ENCODE results near the gene NARF. TPM values are rescaled to one million over a fixed set of nuclear protein-coding genes. Genes with fewer than 3 reads are reported as not detected.
"Not testable (repeated sequence)": the region's sequence is repeated elsewhere in the genome, so short reads cannot be mapped to it uniquely, and the experiment has no call there.

NARF gene
- total and polyA plus RNA-seq, 4 experiments from 2014 or later = 80.8 to 146 (median 88.5) TPM

- CTCF ChIA-PET (ENCODE audit: partially characterized antibody) = interaction anchor here (0.6 to 1.7 kb wide), 6 partner anchors 15 to 186 kb away, joined by 3 to 6 read pairs (median 4); no protein-coding TSS in a partner anchor
- H3K27ac ChIP-seq (ENCODE audit: low read depth, low read length) = no peak overlapping the region
- H3K36me3 ChIP-seq (ENCODE audit: insufficient read depth, low read length) = no peaks in the 10 kb centered on the region
- Mint-ChIP-seq H3K27me3 (no peaks in the 10 kb centered on the region), H3K36me3 (peaks cover 0 to 4% of the 10 kb centered on the region in 2 donors), H3K4me3 (peak overlapping the region in 5 of 8 donors; percentile 36 to 74 (median 63)), H3K4me1 (peaks cover 39 to 61% (median 50%) of the 10 kb centered on the region in 4 donors), H3K27ac (peak overlapping the region in 6 of 7 donors; percentile 26 to 89 (median 61)), H3K9me3 (no peaks in the 10 kb centered on the region)
- peaks cover 47% of the 10 kb centered on the region for H3K4me1 ChIP-seq (ENCODE audit: insufficient read depth, low read length)
- POLR2A ChIA-PET (ENCODE audit: partially characterized antibody) = interaction anchor here (0.8 to 1.1 kb wide), 4 partner anchors 14 to 78 kb away, joined by 3 read pairs; partner anchors contain the start of genes FOXK2 and NARF
- no peaks in the 10 kb centered on the region for H3K27me3 ChIP-seq (ENCODE audit: insufficient read depth, low read length)
- no peak overlapping the region for H3K4me3 ChIP-seq (ENCODE audit: low read length in 2 of 2)
- no peaks in the 10 kb centered on the region for H3K9me3 ChIP-seq (ENCODE audit: control insufficient read depth in 1 of 2, low read length in 2 of 2)
- intact Hi-C loops (cut with micrococcal nuclease) = no loop called here
- no peak for DNase-seq
Observed at GRCh38 chr17:82536512-82537201, 78.1 kb downstream of the NARF start.

- ChIA-PET CTCF (ENCODE audit: partially characterized antibody) (interaction anchor here (1.1 to 1.7 kb wide), 4 partner anchors 14 to 17 kb away, joined by 3 to 6 read pairs (median 4); no protein-coding TSS in a partner anchor), POLR2A (ENCODE audit: partially characterized antibody) (interaction anchor here (0.8 to 1.1 kb wide), 2 partner anchors 18 to 79 kb away, joined by 3 read pairs; partner anchors contain the start of genes FOXK2 and NARF)
- H3K27me3 Mint-ChIP-seq; H3K9me3 ChIP-seq (ENCODE audit: control insufficient read depth in 1 of 2, low read length in 2 of 2); H3K4me3 Mint-ChIP-seq; H3K27ac ChIP-seq (ENCODE audit: low read depth, low read length); H3K4me3 ChIP-seq (ENCODE audit: low read length in 2 of 2); H3K27me3 ChIP-seq (ENCODE audit: insufficient read depth, low read length); H3K36me3 ChIP-seq (ENCODE audit: insufficient read depth, low read length); DNase-seq; intact Hi-C loops (cut with micrococcal nuclease); H3K36me3 Mint-ChIP-seq; H3K9me3 Mint-ChIP-seq: not testable (repeated sequence)
- peak overlapping the region in 1 of 7 donors; percentile 66 for H3K27ac Mint-ChIP-seq
- H3K4me1 ChIP-seq (ENCODE audit: insufficient read depth, low read length) = peaks cover 47% of the 10 kb centered on the region
- H3K4me1 Mint-ChIP-seq = peaks cover 39 to 61% (median 50%) of the 10 kb centered on the region in 4 donors
Observed at GRCh38 chr17:82537228-82537627, 78.7 kb downstream of the NARF start.

- H3K27ac ChIP-seq (ENCODE audit: low read depth, low read length); CTCF ChIA-PET (ENCODE audit: partially characterized antibody); H3K4me3 ChIP-seq (ENCODE audit: low read length in 2 of 2); DNase-seq; POLR2A ChIA-PET (ENCODE audit: partially characterized antibody); H3K9me3 ChIP-seq (ENCODE audit: control insufficient read depth in 1 of 2, low read length in 2 of 2); H3K9me3 Mint-ChIP-seq; H3K36me3 ChIP-seq (ENCODE audit: insufficient read depth, low read length); H3K36me3 Mint-ChIP-seq; intact Hi-C loops (cut with micrococcal nuclease); H3K27me3 ChIP-seq (ENCODE audit: insufficient read depth, low read length); H3K27me3 Mint-ChIP-seq: not testable (repeated sequence)
- Mint-ChIP-seq H3K4me3 (peak overlapping the region in 2 of 8 donors; percentile 10 to 23), H3K27ac (peak overlapping the region in 3 of 7 donors; percentile 49 to 83 (median 53)), H3K4me1 (peaks cover 39 to 66% (median 52%) of the 10 kb centered on the region in 4 donors)
- peaks cover 41% of the 10 kb centered on the region for H3K4me1 ChIP-seq (ENCODE audit: insufficient read depth, low read length)
Observed at GRCh38 chr17:82539076-82539475, 80.5 kb downstream of the NARF start.

Other genes with a start within 250 kb of the NARF start
- 10 to 100 TPM; 80.5 to 88.7 TPM for gene CCDC57, start 245.9 kb upstream of the NARF start, total RNA-seq
- 10 to 100 TPM; 41.6 to 43.6 TPM for gene CCDC57, start 245.9 kb upstream of the NARF start, polyA plus RNA-seq
- 10 to 100 TPM; 30.3 to 31.4 TPM for gene SLC16A3, start 229.7 kb upstream of the NARF start, total RNA-seq
- gene SLC16A3, start 229.7 kb upstream of the NARF start, polyA plus RNA-seq = 1 to 10 TPM; 1.4 to 5.6 TPM
- gene CSNK1D, start 185.0 kb upstream of the NARF start, total RNA-seq = 100 to 1,000 TPM; 182 TPM
- 10 to 100 TPM; 31.6 to 77.2 TPM for gene CSNK1D, start 185.0 kb upstream of the NARF start, polyA plus RNA-seq
- gene CD7, start 141.1 kb upstream of the NARF start, total RNA-seq = 10 to 100 TPM; 40.9 to 41.0 TPM
- 10 to 100 TPM; 53.1 to 82.6 TPM for gene CD7, start 141.1 kb upstream of the NARF start, polyA plus RNA-seq
- gene SECTM1, start 125.0 kb upstream of the NARF start, total RNA-seq = 1 to 10 TPM; 5.3 to 6.1 TPM
- gene SECTM1, start 125.0 kb upstream of the NARF start, polyA plus RNA-seq = 1 to 10 TPM; 2.2 to 4.3 TPM
- gene TEX19, start 99.5 kb upstream of the NARF start, total RNA-seq = not detected
- not detected for gene TEX19, start 99.5 kb upstream of the NARF start, polyA plus RNA-seq
- not detected for gene UTS2R, start 87.0 kb upstream of the NARF start, total RNA-seq
- not detected for gene UTS2R, start 87.0 kb upstream of the NARF start, polyA plus RNA-seq
- 100 to 1,000 TPM; 105 to 113 TPM for gene HEXD, start 40.4 kb upstream of the NARF start, total RNA-seq
- gene HEXD, start 40.4 kb upstream of the NARF start, polyA plus RNA-seq = 10 to 100 TPM; 12.6 to 15.1 TPM
- gene OGFOD3, start 40.2 kb upstream of the NARF start, total RNA-seq = 10 to 100 TPM; 28.8 to 30.3 TPM
- 10 to 100 TPM; 23.4 to 36.1 TPM for gene OGFOD3, start 40.2 kb upstream of the NARF start, polyA plus RNA-seq
- 100 to 1,000 TPM; 236 to 249 TPM for gene CYBC1, start 8.0 kb upstream of the NARF start, total RNA-seq
- 100 to 1,000 TPM; 166 to 237 TPM for gene CYBC1, start 8.0 kb upstream of the NARF start, polyA plus RNA-seq
- 10 to 100 TPM; 51.5 to 57.5 TPM for gene FOXK2, start 61.0 kb downstream of the NARF start, total RNA-seq
- gene FOXK2, start 61.0 kb downstream of the NARF start, polyA plus RNA-seq = 1 to 10 TPM; 1.3 to 6.8 TPM
- gene WDR45B, start 189.7 kb downstream of the NARF start, total RNA-seq = 10 to 100 TPM; 66.3 to 66.7 TPM
- 10 to 100 TPM; 35.1 to 48.4 TPM for gene WDR45B, start 189.7 kb downstream of the NARF start, polyA plus RNA-seq
- 1 to 10 TPM; 5.1 to 5.8 TPM for gene RAB40B, start 240.0 kb downstream of the NARF start, total RNA-seq
- 1 to 10 TPM; 2.6 to 4.0 TPM for gene RAB40B, start 240.0 kb downstream of the NARF start, polyA plus RNA-seq

Measured in CD4-positive, alpha-beta memory T cell (primary cell).